ENCODE results near the gene ZNF764.
A peak's percentile ranks its signal among the peaks of the same experiment; 100 is the strongest.

ZNF764 gene

DNA sequence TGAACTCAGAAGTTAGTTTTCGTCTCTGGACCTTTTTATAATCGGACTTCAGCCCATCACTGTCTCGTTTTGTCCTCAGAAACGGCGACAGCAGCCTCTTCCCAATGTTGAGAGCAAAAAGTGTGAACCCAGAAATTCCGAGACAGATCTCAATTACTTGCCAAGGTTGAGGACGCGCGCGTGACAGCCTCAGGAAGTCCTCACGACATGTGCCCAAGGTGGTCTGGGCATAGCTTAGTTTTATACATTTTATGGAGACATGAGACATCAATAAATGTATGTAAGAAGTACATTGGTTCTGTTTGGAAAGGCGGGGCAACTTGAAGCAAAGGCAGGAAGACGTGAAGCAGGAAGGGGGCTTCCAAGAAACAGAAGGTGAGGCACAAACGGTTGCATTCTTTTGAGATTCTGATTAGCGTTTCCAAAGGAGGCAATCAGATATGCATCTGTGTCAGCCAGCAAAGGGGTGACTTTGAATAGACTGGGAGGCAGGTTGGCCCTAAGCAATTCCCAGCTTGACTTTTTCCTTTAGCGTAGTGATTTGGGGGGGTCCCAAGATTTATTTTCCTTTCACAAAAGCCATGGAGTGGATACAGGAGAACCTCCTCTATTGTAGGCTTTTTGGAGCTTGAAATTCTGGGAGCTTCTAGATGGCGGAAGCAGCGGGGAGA, 22.9 kb downstream of the ZNF764 start:
- Histone ChIP-seq H3K9ac (ENCODE audit: low read depth, low read length) (peak overlapping the region; percentile 70), H3K36me3 (ENCODE audit: insufficient read depth, low read length) (peaks cover 50% of the 10 kb centered on the region), H3K4me2 (ENCODE audit: insufficient read depth, low read length) (peak overlapping the region; percentile 66), H2AFZ (ENCODE audit: low read depth, low read length) (peak overlapping the region; percentile 85), H3K27ac (ENCODE audit: low read length) (peak overlapping the region; percentile 96), H3K27me3 (ENCODE audit: insufficient read depth, low read length, poor library complexity) (no peaks in the 10 kb centered on the region), H3K79me2 (ENCODE audit: insufficient read depth, low read length) (peaks cover 54% of the 10 kb centered on the region), H4K20me1 (ENCODE audit: insufficient read depth, low read length) (no peaks in the 10 kb centered on the region), H3K4me1 (ENCODE audit: insufficient read depth, low read length) (peaks cover 36% of the 10 kb centered on the region), H3K4me3 (ENCODE audit: low read depth in 1 of 2, low read length in 2 of 2) (peak overlapping the region; percentile 49 to 71), H3K9me3 (ENCODE audit: insufficient read depth, low read length, severe bottlenecking) (no peaks in the 10 kb centered on the region)
- TF ChIP-seq, protein P1, sequence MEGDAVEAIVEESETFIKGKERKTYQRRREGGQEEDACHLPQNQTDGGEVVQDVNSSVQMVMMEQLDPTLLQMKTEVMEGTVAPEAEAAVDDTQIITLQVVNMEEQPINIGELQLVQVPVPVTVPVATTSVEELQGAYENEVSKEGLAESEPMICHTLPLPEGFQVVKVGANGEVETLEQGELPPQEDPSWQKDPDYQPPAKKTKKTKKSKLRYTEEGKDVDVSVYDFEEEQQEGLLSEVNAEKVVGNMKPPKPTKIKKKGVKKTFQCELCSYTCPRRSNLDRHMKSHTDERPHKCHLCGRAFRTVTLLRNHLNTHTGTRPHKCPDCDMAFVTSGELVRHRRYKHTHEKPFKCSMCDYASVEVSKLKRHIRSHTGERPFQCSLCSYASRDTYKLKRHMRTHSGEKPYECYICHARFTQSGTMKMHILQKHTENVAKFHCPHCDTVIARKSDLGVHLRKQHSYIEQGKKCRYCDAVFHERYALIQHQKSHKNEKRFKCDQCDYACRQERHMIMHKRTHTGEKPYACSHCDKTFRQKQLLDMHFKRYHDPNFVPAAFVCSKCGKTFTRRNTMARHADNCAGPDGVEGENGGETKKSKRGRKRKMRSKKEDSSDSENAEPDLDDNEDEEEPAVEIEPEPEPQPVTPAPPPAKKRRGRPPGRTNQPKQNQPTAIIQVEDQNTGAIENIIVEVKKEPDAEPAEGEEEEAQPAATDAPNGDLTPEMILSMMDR (IDR thresholded peaks at IDR 0.05; ENCODE audit: borderline replicate concordance, extremely low read depth, low read length, poor library complexity, severe bottlenecking): no peak
- no peak for TF ChIP-seq EZH2 (IDR thresholded peaks at IDR 0.05; ENCODE audit: borderline replicate concordance, low read depth, low read length, severe bottlenecking)
- ATAC-seq (ENCODE audit: insufficient read depth, low read depth): peak; percentile 30
- peak; percentile 69 for DNase-seq

DNA sequence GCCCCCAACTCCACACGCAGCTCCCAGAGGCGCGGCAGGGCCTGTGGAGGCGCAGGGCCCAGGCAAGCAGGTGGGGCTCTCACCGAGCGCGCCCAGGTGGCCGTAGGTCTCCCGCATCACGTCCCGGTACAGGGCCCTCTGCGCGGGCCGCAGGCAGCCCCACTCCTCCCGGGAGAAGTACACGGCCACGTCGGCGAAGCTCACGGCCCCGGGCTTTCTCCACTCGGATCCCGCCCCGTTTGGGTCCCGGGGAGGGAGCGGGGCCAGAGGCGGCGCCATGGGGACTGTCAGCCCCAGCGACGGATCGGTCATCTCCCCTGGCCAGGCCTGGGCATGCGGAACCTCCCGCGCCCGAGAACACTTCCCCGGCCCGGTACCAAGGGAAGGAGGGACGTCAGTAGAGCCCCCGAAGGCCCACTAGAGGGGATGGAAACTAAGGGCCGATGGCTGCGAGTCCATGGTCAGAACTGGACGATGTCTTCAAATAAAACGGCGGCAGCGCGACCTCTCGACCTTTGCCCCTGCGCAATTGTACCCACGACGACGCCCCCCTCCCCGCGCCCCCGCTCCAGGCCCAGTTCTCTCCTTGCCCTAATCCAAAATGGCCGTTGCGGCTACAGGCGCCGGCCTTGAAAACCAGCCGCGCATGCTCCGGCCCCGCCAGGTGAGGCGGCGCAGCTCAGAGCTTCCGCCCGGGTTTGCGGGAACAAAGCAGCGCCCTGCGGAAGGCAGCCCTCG, 23.6 kb downstream of the ZNF764 start, which contains the start of gene ZNF747:
Gene ZNF747, minus strand, starts transcription at position 491 of the 738 bp plus-strand sequence. Its CDS starts 179 bp downstream, at position 312.
- H3K27ac ChIP-seq (ENCODE audit: low read length): peak within 1 kb of the TSS; percentile 96
- H3K79me2 ChIP-seq (ENCODE audit: insufficient read depth, low read length): peaks cover 54% of the 10 kb centered on the region
- H4K20me1 ChIP-seq (ENCODE audit: insufficient read depth, low read length): no peaks in the 10 kb centered on the region
- H3K9me3 ChIP-seq (ENCODE audit: insufficient read depth, low read length, severe bottlenecking): no peaks in the 10 kb centered on the region
- ATAC-seq (ENCODE audit: insufficient read depth, low read depth) (peak; percentile 84), DNase-seq (peak; percentile 96)
- no peaks in the 10 kb centered on the region for H3K27me3 ChIP-seq (ENCODE audit: insufficient read depth, low read length, poor library complexity)
- peak within 1 kb of the TSS; percentile 66 for H3K4me2 ChIP-seq (ENCODE audit: insufficient read depth, low read length)
- H3K9ac ChIP-seq (ENCODE audit: low read depth, low read length): peak within 1 kb of the TSS; percentile 70
- H3K4me1 ChIP-seq (ENCODE audit: insufficient read depth, low read length): peaks cover 36% of the 10 kb centered on the region
- H3K36me3 ChIP-seq (ENCODE audit: insufficient read depth, low read length): peaks cover 48% of the 10 kb centered on the region
- TF ChIP-seq, protein P1 (IDR thresholded peaks at IDR 0.05; ENCODE audit: borderline replicate concordance, extremely low read depth, low read length, poor library complexity, severe bottlenecking): peak; percentile 2
- TF ChIP-seq EZH2 (IDR thresholded peaks at IDR 0.05; ENCODE audit: borderline replicate concordance, low read depth, low read length, severe bottlenecking): no peak
- H2AFZ ChIP-seq (ENCODE audit: low read depth, low read length): peak within 1 kb of the TSS; percentile 85
- H3K4me3 ChIP-seq (ENCODE audit: low read depth in 1 of 2, low read length in 2 of 2): peak within 1 kb of the TSS; percentile 49 to 71

DNA sequence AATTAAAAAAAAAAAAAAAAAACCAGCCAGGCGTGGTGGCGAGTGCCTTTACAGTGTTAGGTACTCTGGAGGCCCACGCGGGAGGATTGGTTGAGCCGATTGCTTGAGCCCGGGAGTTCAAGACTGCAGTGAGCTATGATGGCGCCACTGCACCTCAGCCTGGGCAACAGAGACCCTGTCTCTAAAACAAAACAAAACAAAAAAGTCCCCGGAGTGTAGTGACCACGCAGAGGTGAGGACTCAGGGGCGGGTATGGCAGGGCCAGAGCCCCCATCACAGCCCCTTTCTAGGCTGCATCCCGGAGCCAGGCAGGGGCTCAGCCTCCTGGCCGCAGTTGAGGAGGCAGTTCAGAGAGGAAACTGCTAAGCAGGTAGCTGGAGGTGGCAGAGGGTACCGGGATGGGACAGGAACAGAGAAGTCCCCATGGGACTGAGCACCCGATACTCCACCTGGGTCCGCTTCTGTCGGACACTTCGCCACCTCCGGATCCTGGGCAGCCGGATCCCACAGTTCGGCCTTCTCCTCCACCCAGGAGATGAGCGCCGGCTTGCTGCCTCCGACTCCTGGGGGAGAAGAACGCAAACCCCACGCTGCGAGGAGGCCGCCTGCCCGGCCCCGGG, 24.3 kb downstream of the ZNF764 start:
- H3K27me3 ChIP-seq (ENCODE audit: insufficient read depth, low read length, poor library complexity): no peaks in the 10 kb centered on the region
- peaks cover 43% of the 10 kb centered on the region for H3K36me3 ChIP-seq (ENCODE audit: insufficient read depth, low read length)
- H3K4me2 ChIP-seq (ENCODE audit: insufficient read depth, low read length): peak overlapping the region; percentile 66
- H3K27ac ChIP-seq (ENCODE audit: low read length): peak overlapping the region; percentile 96
- peak overlapping the region; percentile 49 to 71 for H3K4me3 ChIP-seq (ENCODE audit: low read depth in 1 of 2, low read length in 2 of 2)
- peaks cover 41% of the 10 kb centered on the region for H3K4me1 ChIP-seq (ENCODE audit: insufficient read depth, low read length)
- peak overlapping the region; percentile 70 for H3K9ac ChIP-seq (ENCODE audit: low read depth, low read length)
- ATAC-seq (ENCODE audit: insufficient read depth, low read depth): peak; percentile 2; the same call in 1 of the 3 replicates
- TF ChIP-seq EZH2 (IDR thresholded peaks at IDR 0.05; ENCODE audit: borderline replicate concordance, low read depth, low read length, severe bottlenecking): no peak
- no peaks in the 10 kb centered on the region for H4K20me1 ChIP-seq (ENCODE audit: insufficient read depth, low read length)
- H2AFZ ChIP-seq (ENCODE audit: low read depth, low read length): peak overlapping the region; percentile 85
- DNase-seq: peak; percentile 38
- peaks cover 50% of the 10 kb centered on the region for H3K79me2 ChIP-seq (ENCODE audit: insufficient read depth, low read length)
- H3K9me3 ChIP-seq (ENCODE audit: insufficient read depth, low read length, severe bottlenecking): no peaks in the 10 kb centered on the region

Data from DND-41 (cell line).